T1000 (cell line): ENCODE data around the gene PLCL1.
"Not testable (repeated sequence)": the region's sequence is repeated elsewhere in the genome, so short reads cannot be mapped to it uniquely, and the experiment has no call there.

Experiments
- DNase-seq: peaks from one replicate; lab custom pipeline; 2025; ENCODE audit warnings: mixed read lengths; lab: John Stamatoyannopoulos, UW

The PLCL1 gene

DNA sequence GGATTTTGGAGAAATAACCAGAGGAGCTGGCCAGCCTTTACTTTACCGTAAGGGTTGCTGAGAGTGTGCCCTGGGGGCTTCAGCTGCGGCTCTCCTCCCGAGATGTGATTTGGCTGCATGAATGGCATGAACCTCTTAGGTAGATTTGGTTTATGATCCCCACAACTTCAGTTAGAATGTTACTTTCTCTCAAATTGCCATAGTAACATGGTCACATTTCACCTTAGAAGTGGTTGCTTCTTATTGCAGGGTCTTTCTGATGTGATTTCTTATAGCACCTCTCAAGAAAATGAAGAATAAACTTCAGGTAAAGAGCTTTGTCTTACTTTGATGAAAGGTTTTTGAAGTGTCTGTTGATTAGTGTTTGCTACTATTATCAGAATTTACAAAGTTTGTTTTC, 5.6 kb downstream of the PLCL1 start:
- no peak for DNase-seq

DNA sequence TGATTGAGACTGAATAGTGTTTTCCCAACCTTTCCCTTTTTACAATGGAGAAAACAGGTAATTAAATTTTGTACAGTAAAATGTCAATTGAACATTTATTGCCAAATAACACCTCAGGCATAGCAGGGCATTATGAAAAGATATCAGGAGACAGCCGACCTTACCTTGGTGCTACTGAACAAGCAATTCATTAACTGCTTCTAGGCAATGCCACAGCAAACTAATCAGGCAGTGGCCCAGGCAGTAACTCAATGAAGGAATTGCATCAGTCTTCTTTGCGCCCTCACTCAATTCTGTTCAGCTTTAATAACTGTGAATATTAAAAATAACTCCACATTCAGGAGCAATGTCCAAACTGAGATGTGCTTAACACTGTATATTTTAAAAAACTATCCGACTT, 6.1 kb downstream of the PLCL1 start:
- no peak for DNase-seq

DNA sequence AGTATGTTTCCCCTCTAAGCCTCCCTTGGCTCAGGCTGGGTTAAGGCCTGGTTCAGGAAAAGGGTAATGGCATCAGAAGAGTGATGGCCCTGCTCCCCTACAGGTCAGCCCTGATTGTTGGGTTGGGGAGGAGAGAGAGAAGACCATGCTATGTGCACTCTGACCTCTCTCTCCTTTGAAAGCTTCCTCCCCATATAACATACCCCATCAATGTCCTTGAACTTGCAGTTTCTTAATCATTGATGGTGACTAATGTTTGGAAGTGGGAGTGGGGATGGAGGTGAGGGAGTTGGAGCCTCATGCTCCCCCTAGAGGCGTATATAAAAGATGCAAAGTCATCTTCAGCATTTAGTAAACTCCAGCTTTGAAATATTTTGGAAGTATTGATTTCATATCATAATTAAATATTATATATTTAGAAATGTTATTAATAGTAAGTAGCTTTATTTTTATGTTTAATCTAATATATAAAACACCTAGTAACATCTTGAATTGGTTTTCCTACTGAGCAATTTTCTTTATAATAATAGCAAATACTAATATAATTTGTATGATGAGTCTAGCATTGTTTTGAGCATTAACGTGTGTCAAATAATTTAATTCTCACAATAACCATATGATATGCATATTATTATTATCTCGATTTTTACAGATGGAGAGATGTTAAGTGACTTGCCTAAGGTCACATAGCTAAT, 8.8 kb downstream of the PLCL1 start:
- no peak for DNase-seq

- DNase-seq: no peak
These were observed 10.1 kb downstream of the PLCL1 start for GRCh38 chr2:197814526-197814925.

- no peak for DNase-seq
These were observed 17.3 kb downstream of the PLCL1 start for GRCh38 chr2:197821550-197822289.

DNA sequence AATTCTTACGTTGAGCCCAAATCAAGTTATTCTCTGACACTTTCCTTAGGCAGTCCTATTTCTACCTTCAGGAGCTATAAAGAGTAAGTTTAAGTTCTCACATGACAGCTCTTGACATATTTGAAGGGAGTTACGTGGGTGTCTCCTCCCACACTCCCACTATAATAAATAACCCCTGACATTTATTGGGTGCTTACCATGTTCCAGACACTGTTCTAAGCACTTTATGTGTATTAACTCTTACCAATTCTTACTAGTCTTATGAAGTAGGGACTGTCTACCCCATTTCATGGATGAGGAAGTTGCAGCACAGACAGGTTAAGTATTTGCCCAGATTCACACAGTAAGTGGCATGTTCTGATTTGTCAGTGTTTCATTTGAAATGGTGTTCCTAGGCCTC, 17.9 kb downstream of the PLCL1 start:
- DNase-seq: no peak

GRCh38 chr2:197827618-197828017, 23.2 kb downstream of the PLCL1 start:
- DNase-seq: no peak

DNA sequence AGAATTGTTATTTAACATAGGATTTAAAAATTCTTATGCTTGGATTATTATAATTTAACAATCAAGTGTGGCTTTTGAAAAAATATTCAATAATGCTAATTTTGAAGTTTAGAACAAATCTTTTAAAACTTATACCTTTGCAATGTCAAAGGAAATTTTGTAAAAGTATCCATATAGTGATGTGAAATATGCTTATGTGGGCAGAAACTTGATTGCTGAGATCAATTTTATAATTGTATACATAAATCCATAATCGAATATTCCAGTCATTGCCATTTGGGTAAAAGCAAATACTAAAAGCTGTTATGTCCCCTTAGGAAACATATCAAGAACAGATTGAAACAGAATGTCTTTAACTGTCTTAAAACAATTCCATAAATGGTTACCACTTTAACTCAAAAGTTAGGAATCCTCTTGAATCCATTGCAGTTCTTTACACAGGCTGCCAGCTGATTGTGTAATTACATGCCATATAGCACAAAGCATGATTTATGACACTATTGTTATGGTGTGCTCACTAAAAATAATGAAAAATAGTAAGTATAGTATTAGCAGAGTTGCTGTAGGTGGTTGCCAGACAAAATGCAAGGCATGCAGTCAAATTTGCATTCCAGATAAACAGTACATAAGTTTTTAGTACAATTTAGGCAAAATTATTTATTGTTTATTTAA, 24.2 kb downstream of the PLCL1 start:
- DNase-seq: no peak

DNA sequence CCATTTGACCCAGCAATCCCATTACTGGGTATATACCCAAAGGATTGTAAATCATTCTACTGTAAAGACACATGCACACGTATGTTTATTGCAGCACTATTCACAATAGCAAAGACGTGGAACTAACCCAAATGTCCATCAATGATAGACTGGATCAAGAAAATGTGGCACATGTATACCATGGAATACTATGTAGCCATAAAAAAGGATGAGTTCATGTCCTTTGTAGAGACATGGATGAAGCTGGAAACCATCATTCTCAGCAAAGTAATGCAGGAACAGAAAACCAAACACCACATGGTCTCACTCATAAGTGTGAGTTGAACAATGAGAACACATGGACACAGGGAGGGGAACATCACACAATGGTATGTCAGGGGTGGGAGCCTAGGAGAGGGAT, 30.4 kb downstream of the PLCL1 start:
- not testable (repeated sequence) for DNase-seq

GRCh38 chr2:197835293-197835692, 30.9 kb downstream of the PLCL1 start:
- no peak for DNase-seq

DNA sequence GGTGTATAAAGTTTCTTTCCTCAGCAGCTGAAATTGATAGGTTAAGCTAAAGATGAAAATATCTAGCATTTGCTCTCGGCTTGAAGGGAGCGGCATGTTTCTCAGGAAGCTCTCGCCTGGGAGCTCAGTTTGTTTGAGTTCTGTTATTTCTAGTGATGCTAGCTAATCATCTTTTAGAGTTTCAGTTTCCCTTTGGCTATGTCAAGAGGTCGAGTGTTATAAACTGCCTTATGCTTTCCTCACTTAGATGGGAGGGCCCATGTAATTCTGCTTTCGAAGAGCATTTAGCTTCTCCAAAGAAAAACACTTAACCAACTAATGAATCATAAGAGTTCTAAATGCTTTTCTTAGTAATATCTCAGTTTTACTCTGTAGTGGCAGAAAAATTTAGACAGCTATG, 33.6 kb downstream of the PLCL1 start:
- DNase-seq: no peak

DNA sequence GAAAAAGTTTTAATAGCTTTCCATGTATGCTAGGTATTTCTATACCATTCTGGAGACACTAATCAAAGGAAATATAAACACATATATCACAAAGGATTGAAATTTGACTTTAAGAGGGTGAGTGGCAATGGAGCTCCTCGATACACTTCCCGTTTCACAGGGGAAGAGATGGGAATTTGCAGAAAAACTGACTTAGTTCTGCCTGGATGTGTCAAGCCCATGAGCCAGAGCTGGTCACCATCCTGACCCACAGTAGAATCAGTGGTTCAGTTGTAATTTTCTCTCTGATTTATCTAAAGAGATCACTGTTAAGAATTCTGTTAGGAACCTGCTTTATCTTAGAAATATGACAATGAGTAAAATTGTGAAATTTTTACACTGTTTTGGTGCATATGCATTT, 34.2 kb downstream of the PLCL1 start:
- DNase-seq: no peak

GRCh38 chr2:197839327-197839726, 34.9 kb downstream of the PLCL1 start:
- DNase-seq: no peak

GRCh38 chr2:197839856-197840255, 35.5 kb downstream of the PLCL1 start:
- no peak for DNase-seq

GRCh38 chr2:197846128-197846527, 41.7 kb downstream of the PLCL1 start:
- no peak for DNase-seq

DNA sequence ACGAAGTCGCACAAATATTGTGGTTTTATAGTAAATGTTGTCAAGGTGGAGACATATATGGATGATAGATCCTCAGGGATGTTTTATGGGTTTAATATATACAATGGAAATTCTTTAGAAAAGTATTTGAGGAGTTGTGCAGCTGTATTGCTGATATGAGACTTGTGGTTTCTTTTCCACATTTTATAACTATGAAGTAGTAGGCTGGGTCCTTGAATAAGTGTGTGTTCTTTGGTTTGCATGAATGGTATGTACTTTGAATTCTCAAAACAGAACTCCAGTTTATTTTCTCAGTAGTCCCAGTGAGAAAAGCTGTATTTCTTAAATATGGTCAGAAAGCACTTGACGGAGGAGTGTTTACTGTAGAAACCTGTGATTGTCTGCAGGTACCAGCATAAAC, 42.4 kb downstream of the PLCL1 start:
- DNase-seq: no peak

GRCh38 chr2:197847651-197848401, 43.4 kb downstream of the PLCL1 start:
- DNase-seq: no peak

DNA sequence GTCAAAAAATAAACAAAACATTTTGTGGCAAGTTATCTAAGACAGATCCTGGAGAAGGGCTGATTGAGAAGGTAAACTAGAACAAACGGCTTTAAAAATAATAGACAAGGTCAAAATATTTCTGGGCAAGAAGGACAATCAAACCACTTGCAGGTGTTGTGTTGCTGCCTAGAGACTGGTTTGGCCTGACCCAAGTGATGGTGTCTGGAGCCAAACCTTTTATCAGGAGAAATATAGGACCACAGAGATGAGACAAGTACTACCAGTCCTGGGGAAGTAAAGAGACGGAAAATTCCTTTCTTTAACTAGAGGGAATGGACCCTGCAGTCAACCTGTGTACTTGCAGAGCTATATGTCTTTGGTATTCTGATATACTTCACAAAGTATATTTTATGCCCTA, 44.2 kb downstream of the PLCL1 start:
- DNase-seq: no peak

- DNase-seq: no peak
These were observed 46.6 kb downstream of the PLCL1 start for GRCh38 chr2:197850882-197851450.

- no peak for DNase-seq
These were observed 47.1 kb downstream of the PLCL1 start for GRCh38 chr2:197851451-197851850.

DNA sequence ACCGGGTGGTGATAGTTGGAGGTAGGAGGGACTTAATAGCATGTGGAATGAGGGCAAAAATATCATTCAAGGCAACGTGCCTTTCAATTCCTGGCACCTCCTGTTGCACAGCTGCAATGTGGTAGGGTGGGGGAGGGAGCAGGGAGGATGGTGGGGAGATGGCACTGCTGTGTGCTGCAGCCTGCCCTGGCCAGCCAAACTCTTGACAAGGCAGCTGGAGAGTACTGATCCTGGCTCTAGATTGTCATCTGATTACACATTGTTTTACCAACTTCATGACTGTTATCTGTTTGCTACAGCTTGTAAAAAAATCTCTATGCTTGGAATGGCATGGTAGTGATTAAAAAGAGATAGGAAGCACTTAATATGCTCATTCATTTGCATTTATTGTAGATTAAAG, 47.7 kb downstream of the PLCL1 start:
- no peak for DNase-seq

DNA sequence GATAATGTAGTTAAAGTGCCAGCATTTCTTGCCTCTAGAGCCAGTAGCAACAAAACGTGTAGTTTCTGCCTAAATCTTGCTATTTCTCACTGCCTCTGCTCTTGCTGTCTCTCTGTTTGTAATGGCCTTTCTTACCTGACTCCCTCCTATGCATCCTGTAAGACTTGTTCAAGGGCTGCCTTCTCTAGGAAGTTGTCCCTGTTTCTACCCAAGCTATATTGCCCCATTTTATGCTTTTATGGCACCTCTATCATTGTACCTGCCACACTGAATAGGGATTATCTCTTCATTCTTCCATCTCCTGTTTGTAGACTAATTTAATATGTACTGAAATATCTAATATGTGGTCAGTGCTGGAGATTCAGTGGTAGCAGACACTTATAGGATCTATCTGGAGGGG, 49.2 kb downstream of the PLCL1 start:
- DNase-seq: no peak
